Measurements from ENCODE around the gene RAB11FIP3. TPM values are rescaled to one million over a fixed set of nuclear protein-coding genes. Genes with fewer than 3 reads are reported as not detected.

Gene RAB11FIP3
- total RNA-seq, 1 donor from 2014 or later, result 27.4 TPM

DNA sequence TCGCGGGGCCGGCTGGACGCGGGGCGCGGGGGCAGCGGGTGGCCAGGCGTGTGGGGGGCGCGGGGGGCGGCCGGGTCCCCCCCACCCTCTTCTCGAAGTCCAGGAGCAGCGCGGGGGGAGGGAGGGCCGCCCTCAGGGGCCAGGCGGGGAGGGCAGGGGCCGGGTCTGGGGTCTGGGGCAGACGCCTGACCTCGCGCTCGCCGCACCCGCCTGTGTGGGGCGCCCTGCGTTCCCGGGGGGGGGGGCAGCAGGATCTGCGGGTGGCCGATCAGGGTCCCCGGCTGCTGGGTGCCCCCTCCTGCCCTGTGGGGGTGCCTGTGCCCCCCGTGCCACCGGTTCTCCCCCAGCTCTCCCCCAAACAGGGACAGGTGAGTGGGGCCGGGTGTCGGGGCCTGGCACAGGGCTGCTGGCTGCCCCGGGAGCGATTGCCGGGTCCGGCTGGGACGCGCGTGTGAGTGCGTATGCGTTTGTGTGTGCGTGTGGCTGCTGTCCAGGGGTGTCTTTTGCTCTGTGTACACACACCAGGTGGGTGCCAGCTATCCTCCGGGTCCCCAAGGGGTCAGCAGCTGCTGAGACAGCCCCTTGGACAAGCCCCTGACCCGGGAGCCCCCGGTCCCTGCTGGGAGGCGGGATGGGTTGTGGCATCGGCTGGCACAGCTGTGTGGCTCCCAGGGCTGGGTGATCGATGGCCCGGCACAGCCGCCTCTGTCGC is 135.4 kb downstream of the RAB11FIP3 start:
- Histone ChIP-seq H3K4me3 (no peak overlapping the region), H3K4me1 (peaks cover 16% of the 10 kb centered on the region), H3K9me3 (replicated peaks) (no peaks in the 10 kb centered on the region), H3K27me3 (ENCODE audit: low read depth) (peaks cover 76% of the 10 kb centered on the region), H3K36me3 (no peaks in the 10 kb centered on the region), H3K27ac (replicated peaks) (no peak overlapping the region)
- TF ChIP-seq, protein P1, sequence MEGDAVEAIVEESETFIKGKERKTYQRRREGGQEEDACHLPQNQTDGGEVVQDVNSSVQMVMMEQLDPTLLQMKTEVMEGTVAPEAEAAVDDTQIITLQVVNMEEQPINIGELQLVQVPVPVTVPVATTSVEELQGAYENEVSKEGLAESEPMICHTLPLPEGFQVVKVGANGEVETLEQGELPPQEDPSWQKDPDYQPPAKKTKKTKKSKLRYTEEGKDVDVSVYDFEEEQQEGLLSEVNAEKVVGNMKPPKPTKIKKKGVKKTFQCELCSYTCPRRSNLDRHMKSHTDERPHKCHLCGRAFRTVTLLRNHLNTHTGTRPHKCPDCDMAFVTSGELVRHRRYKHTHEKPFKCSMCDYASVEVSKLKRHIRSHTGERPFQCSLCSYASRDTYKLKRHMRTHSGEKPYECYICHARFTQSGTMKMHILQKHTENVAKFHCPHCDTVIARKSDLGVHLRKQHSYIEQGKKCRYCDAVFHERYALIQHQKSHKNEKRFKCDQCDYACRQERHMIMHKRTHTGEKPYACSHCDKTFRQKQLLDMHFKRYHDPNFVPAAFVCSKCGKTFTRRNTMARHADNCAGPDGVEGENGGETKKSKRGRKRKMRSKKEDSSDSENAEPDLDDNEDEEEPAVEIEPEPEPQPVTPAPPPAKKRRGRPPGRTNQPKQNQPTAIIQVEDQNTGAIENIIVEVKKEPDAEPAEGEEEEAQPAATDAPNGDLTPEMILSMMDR (IDR thresholded peaks at IDR 0.05; ENCODE audit: borderline replicate concordance), result no peak
- no peak for DNase-seq
- intact Hi-C loops (cut with micrococcal nuclease), result no loop called here

DNA sequence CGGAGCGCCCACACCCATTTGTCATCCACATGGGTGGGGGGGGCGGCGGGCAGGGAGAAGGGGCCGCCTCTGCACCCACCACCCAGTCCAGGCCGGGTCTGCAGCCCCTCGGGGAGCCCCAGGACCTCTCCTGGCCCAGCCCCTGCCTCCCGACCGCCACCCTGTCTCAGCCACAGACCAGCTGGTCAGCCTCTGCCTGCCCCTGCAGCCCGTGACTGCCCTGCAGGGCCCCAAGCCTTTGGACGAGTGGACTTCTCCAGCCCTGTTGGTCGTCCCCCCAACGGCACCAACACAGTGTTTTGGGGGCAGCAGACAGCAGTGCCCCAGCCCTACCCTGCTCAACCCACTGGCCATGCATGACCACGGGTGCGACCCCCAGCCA is 136.0 kb downstream of the RAB11FIP3 start:
- TF ChIP-seq, protein P1 (IDR thresholded peaks at IDR 0.05; ENCODE audit: borderline replicate concordance), result no peak
- Histone ChIP-seq H3K27ac (replicated peaks) (no peak overlapping the region), H3K36me3 (no peaks in the 10 kb centered on the region), H3K4me3 (no peak overlapping the region), H3K27me3 (ENCODE audit: low read depth) (peaks cover 76% of the 10 kb centered on the region), H3K9me3 (replicated peaks) (no peaks in the 10 kb centered on the region), H3K4me1 (peaks cover 21% of the 10 kb centered on the region)
- intact Hi-C loops (cut with micrococcal nuclease), result no loop called here
- DNase-seq, result no peak

DNA sequence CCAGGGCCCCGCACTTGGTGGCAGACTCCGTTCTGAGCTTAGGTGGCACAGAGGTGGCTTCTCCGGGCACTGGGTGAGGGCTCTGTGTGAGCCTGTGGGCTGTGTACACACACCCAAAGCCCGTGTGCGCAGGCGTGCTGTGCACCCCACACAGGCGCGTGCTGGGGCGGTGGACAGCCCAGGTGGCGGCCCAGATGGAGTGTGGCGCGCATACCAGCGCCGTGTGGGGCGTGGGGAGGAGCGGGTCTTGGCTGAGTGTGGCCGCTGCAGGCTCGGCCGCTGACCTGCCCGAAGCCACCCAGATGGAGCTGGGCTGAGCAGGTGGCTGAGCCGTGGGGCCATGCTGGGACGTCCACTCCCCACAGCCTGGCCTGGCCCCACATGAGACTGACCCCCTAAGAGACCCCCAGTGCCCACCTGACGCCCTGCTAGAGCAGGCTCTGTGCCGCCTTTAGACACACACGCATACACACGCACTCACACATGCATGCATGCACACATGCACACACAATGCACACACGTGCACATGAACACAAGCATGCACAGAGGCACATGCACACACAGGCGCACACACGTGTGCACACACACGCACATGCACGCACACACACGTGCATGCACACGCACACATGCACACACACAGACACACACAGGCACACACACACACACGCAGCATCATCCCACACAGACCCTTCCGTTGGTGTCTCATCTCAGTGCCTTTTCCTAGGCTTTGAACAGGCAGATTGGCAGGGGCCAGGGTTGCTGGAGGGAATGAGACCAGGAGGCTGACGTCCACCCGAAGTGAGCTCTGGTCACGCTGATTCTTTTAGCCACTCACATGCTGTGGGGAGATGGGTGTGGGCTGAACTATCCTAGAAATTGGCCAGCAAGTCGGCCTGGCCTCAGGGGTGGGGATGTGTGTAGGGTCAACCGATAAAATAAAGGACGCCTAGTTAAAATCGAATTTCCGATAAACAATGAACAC is 136.8 kb downstream of the RAB11FIP3 start:
- no peak overlapping the region for H3K4me3 ChIP-seq
- peaks cover 30% of the 10 kb centered on the region for H3K4me1 ChIP-seq
- no peak overlapping the region for H3K27ac ChIP-seq (replicated peaks)
- intact Hi-C loops (cut with micrococcal nuclease), result no loop called here
- no peaks in the 10 kb centered on the region for H3K9me3 ChIP-seq (replicated peaks)
- no peak for DNase-seq
- H3K36me3 ChIP-seq, result no peaks in the 10 kb centered on the region
- TF ChIP-seq, protein P1 (IDR thresholded peaks at IDR 0.05; ENCODE audit: borderline replicate concordance), result no peak
- peaks cover 76% of the 10 kb centered on the region for H3K27me3 ChIP-seq (ENCODE audit: low read depth)

DNA sequence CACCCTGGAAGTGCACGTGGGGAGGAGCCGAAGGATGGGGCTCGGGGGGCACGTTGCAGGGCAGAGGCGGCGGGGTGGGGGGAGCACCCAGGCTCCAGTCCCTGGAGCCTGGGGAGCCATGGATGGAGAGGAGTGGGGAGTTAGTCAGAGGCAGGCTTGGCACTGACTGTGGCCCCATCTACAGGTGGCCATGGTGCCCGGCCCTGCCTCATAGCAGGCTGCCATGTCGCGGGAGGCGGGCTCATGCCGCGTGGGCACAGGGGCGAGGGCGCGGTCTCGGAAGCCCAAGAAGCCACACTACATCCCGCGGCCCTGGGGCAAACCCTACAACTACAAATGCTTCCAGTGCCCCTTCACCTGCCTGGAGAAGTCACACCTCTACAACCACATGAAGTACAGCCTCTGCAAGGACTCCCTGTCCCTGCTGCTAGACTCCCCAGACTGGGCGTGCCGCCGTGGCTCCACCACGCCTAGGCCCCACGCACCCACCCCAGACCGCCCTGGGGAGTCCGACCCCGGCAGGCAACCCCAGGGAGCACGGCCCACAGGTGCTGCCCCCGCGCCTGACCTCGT is 137.7 kb downstream of the RAB11FIP3 start:
- intact Hi-C loops (cut with micrococcal nuclease), result no loop called here
- Histone ChIP-seq H3K9me3 (replicated peaks) (no peaks in the 10 kb centered on the region), H3K4me3 (no peak overlapping the region), H3K36me3 (no peaks in the 10 kb centered on the region), H3K27me3 (ENCODE audit: low read depth) (peaks cover 70% of the 10 kb centered on the region), H3K27ac (replicated peaks) (no peak overlapping the region), H3K4me1 (peaks cover 36% of the 10 kb centered on the region)
- no peak for DNase-seq
- TF ChIP-seq, protein P1 (IDR thresholded peaks at IDR 0.05; ENCODE audit: borderline replicate concordance), result no peak

DNA sequence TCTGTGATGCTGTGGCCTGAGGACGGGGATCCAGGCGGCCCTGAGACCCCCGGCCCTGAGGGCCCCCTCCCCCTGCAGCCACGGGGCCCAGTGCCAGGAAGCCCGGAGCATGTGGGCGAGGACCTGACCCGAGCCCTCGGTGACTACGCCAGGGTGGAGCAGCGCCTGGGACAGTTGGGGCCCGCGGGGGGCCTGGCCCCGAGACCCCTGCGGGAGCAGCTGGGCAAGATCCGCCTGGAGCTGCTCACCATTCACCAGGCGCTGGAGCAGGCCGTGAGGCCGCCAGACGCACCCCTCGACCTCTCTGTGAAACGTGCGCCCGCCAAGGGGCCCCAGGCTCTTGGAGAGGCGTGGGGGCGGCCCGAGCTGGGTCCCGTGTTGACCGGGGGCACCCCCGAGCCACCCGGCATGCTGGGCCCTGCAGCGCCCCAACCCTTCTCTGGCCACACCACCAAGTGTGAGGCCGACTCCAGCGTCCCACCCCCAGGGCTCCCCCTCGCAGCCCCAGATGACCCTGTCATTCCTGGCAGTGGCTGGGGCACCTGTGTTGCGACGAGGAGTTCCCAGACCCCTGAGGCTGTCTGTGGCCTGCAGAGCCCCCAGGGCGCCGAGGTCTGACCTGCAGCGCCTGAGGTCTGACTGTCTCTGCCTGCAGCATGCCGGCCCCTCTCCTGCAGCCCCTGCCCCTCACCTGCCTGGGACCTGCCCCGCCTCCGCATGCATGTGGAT is 139.4 kb downstream of the RAB11FIP3 start:
- intact Hi-C loops (cut with micrococcal nuclease), result no loop called here
- H3K4me1 ChIP-seq, result peaks cover 39% of the 10 kb centered on the region
- H3K27me3 ChIP-seq (ENCODE audit: low read depth), result peaks cover 53% of the 10 kb centered on the region
- no peaks in the 10 kb centered on the region for H3K9me3 ChIP-seq (replicated peaks)
- H3K36me3 ChIP-seq, result no peaks in the 10 kb centered on the region
- no peak overlapping the region for H3K27ac ChIP-seq (replicated peaks)
- no peak for DNase-seq
- TF ChIP-seq, protein P1 (IDR thresholded peaks at IDR 0.05; ENCODE audit: borderline replicate concordance), result no peak
- H3K4me3 ChIP-seq, result no peak overlapping the region
